SH-SY5Y (cell line): ENCODE data around the gene PERCC1.

Experiments
- GATA2 ChIP-seq: IDR thresholded peaks from 2 replicates; pipeline ENCODE4 v1.6.1; 2011; ENCODE audit warnings: mild to moderate bottlenecking, low read depth, low read length
- GATA3 ChIP-seq: IDR thresholded peaks from 2 replicates; pipeline ENCODE4 v1.6.1; 2011; ENCODE audit warnings: low read depth, mild to moderate bottlenecking, low read length, moderate library complexity

DNA sequence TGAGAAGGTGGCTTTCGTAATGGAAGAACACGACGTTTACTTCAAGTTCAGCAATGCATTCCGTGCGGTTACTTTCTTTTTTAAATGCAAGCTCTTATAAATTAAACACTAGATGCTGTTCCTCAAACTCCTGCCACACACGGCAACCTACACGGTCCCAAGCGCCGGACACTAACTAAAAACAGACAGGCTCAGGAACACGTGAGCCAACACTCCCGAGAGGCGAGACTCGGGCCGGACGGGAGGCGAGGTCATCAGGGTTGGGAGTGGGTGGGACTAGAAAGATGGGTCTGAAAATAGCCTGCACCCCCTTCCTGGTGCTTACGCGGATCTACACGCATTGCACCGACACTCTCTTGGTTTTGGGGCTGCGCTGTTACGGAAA, 37.5 kb downstream of the PERCC1 start:
- TF ChIP-seq GATA2 (no peak), GATA3 (no peak)
